Activated T-cell treated with anti-CD3 and anti-CD28 coated beads, Interleukin-2, amount 50 U/mL, for 1 hour (primary cell): ENCODE results near the gene ACP4.

Source experiments
- DNase-seq: peaks from one replicate; pipeline ENCODE4 v3.0.0-alpha.2; 2020

The ACP4 gene

DNA sequence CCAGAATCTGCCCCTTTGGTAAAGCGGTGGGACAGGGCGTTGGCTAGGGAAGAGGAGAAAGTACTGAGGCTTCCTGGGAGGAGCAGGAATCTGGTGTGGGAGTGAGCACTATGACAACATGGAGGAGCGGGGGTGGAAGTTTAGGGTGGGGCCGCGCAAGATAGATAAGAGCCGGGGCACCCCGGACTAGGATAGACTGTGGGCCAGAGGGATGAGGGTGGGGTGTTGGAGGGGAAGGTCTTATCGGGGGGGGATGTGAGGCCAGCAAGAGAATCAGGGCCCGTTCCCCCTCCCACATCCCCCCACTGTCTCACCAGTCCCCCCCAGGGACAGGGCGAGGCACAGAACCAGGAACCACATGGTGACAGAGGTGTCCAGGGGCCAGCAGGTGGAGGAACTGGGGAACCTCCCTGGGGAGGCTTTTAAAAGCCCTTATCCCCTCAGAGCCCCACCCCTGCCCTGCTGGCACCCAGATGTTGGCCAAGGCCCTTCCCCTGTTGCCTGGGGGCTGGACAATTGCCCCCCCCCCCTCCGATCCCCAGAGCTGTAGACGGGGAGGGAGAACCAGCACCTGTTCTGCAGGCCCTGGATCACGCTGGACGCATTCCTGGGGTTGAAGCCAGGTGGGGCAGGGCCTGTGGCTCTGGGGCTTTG lies 33.3 kb downstream of the ACP4 start, which contains the start of gene KLK1:
KLK1 (minus strand) TSS at position 399 of the 654 bp plus-strand sequence; CDS start at position 360, 39 bp downstream.
- DNase-seq = no peak

DNA sequence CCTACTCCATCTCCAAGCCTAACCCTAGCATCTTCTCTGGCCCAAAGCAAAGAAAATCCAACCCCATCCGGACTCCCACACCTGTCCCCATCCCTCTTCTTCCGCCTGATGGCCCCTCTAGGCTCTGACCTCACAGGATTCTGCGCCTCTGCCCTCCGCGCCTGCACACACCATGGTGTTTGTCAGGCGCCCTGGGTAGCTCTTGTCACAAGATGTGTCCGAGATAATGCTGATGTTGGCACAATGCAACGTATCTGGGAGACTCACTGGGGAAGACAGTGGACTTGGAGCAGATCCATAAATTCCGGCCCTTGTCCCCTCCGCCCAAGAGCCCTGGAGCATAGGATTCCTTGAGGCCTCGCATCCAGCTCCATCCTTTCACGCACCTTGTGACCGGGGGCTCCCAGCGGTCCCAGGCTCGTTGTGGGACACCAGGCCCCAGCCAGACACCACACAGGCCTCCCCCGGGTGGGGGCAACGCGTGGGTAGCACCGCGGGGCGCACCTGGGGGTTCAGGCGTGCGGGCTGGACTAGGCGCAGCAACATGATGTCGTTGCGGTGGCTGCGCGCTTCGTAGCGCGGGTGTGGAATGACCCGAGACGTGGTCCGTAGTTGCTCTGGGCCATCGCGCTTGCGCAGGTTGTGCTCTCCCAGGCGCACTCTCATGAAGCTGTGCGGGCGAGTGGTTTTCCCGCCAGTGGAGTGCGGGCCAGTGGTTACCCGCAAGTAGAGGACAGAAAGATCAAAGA lies 36.5 kb downstream of the ACP4 start:
- no peak for DNase-seq

- no peak for DNase-seq
These were observed 37.3 kb downstream of the ACP4 start for GRCh38 chr19:50827476-50827875.

- no peak for DNase-seq
These were observed 39.6 kb downstream of the ACP4 start for GRCh38 chr19:50829801-50830200.

GRCh38 chr19:50830266-50831025 lies 40.2 kb downstream of the ACP4 start:
- DNase-seq = no peak

- no peak for DNase-seq
These were observed 40.8 kb downstream of the ACP4 start for GRCh38 chr19:50831026-50831396.

GRCh38 chr19:50832666-50833065 lies 42.5 kb downstream of the ACP4 start:
- DNase-seq = no peak

DNA sequence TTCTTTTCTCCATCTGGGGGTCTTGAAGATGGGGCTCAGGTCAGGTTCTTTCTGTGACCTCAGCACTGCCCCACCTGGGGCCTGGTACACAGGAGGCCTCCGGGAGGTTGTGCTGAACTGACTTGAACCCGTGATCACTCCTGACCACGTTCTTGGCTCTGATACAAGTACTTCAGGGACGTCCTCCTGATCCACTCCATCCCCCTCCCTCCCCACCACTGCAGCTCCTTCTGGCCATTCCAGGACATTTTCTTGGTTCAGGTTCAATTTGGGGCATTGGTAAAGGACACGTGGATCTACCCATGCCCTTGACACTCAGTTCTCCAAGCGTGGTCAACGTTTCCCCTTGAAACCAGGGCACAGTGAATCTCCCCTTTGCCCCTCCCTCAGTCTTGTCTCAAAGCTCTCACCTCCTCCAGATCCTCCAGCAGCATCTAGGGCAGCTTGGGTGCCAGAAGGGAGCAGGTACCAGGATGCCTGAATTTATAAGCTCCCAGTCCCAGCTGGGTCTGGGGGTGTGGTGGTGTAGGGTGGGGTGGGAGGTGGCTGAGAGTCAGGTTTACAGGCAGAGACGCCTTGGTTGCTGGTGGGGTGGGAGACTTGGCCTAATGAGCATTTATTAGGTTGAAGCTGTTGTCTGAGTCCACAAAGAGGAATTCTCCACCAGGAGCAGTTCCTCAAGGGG lies 43.0 kb downstream of the ACP4 start, which contains the start of gene KLK15:
KLK15 (minus strand) TSS at position 458 of the 685 bp plus-strand sequence. CDS start 2,082 bp downstream, outside the sequence.
- no peak for DNase-seq

DNA sequence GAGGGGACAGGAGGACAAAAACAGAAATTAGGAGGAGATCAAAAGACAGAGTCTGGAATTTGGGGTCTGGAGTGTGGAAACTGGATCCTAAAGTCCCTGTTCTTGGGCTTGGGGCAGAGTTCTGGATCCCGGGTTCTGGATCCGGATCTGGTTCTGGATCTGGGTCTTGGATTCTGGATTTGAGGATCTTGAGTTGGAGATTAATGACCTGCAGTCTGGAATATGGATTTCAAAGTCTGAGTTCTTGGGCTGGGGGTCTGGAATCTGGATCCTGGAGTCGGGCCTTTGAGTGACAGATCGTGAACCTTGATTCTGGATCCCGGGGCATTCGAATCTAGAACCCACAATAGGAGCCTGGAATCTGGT lies 43.6 kb downstream of the ACP4 start:
- DNase-seq = no peak

DNA sequence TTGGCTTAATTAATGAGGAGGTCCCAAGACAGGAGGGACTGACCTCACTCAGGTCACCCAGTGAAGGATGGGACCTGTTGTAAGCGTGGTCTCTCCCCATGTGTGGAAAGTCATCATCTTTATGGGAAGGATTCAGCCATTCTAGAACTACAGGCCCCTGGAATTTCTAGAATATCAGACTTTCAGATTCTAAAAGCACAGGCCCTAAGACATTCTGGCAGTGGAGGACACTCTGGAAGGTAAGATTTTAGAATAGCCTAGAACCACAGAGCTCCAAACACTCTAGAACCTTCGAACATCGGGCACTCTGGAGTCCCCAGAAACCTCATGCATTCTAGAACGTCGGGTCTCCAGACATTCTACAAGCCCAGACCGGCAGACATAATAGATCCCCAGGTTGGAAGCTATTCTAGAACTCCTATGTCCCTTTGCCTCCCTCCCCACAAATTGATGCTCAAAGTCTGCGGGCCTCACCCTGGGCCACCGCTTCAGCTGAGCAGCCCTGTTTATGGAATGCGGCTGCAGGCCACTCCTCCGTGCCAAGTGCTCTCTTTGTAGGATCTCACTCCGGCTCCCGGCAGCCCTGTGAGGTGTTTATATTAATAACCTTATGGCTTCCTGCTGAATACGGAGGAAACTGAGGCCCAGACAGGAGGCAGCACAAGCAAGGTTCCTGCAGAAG lies 45.0 kb downstream of the ACP4 start:
- DNase-seq = no peak

- DNase-seq = peak; percentile 71
These were observed 45.7 kb downstream of the ACP4 start for GRCh38 chr19:50835785-50836542.

- DNase-seq = no peak
These were observed 46.5 kb downstream of the ACP4 start for GRCh38 chr19:50836543-50837195.

- DNase-seq = no peak
These were observed 47.1 kb downstream of the ACP4 start for GRCh38 chr19:50837300-50837699.

- DNase-seq = no peak
These were observed 48.0 kb downstream of the ACP4 start for GRCh38 chr19:50838239-50838638.

- DNase-seq = no peak
These were observed 49.8 kb downstream of the ACP4 start for GRCh38 chr19:50839712-50840655.

DNA sequence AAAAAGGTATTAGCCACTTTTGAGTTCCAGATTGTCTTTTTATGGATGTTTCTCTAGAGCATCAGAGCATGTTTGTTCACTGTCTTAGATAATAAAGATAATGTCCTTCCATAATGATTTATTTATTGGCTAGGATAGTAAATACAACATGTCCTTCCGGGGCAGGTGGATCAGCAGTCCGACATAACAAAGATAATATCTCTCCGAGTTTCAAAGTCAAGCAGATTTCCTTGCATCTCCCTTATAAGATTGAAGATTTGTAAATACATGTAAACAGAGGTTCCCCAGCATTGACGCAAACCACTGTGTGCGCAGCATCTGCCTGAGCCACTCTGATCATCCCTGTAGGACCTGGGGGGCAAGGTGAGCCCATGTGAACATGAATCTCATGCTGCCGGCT lies 51.9 kb downstream of the ACP4 start:
- no peak for DNase-seq

DNA sequence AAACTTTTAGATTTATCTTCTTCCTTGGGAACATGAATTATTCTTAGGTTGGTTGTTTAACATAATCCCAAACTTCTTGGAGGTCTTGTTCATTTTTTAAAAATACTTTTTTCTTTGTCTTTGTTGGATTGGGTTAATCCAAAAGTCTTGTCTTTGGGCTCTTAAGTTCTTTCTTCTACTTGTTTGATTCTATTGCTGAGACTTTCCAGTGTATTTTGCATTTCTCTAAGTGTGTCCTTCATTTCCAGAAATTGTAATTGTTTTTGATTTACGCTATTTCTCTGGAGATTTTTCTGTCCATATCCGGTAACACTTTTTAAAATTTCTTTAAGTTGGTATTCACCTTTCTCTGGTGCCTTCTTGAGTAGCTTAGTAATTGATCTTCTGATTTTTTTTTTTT lies 53.0 kb downstream of the ACP4 start:
- no peak for DNase-seq

DNA sequence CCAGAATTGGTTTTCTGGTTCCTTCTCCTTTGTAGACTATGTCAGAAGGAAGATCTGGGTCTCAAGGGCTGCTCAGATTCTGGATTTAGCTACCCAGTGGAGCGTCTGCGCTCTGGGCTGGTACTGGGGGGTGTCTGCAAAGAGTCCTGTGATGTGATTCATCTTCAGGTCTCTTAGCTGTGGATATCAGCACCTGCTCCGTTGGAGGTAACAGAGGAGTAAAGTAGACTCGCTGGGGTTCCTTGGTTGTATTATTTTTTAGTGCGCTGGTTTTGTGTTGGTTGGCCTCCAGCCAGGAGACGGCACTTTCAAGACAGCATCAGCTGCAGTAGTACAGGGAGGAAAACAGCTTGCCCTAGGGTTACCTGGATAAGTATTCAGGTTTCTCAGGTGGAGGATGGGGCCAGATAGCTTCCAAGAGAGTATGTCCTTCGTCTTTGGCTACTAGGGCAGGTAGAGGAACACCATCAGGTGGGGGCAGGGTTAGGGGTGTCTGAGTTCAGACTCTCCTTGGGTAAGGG lies 53.5 kb downstream of the ACP4 start:
- DNase-seq = no peak

GRCh38 chr19:50844296-50844935 lies 54.2 kb downstream of the ACP4 start:
- no peak for DNase-seq
